Fibroblast of skin of back (primary cell): ENCODE data around the gene RAB36.

ENCODE experiments used
- DNase-seq: peaks from one replicate; pipeline ENCODE4 v3.0.0-alpha.2; 2013

The RAB36 gene

DNA sequence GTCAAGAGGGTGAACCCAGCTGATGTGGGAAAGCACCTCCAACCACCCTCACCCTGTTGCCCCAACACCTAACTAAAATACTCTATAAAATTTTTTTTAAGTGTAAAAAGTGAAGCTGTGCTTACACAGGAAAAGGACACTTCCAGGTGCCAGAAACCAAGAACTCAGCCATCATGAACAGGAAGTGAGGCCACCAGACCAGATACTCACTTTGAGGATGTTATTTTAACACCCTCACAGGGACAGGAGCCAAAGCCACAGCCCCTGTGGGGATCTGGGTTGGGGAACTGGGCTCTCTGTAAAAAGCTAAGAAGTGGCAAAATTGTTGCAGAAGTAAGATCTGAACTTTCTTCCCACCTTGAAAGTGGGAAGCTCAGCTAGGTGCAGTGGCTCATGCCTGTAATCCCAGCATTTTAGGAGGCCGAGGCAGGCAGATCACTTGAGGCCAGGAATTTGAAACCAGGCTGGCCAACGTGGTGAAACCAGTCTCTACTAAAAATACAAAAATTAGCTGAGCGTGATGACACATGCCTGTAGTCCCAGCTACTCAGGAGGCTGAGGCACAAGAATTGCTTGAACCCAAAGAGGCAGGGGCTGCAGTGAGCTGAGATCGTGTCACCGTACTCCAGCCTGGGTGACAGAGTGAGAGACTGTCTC lies 7.2 kb upstream of the RAB36 start:
- DNase-seq = peak; percentile 50

DNA sequence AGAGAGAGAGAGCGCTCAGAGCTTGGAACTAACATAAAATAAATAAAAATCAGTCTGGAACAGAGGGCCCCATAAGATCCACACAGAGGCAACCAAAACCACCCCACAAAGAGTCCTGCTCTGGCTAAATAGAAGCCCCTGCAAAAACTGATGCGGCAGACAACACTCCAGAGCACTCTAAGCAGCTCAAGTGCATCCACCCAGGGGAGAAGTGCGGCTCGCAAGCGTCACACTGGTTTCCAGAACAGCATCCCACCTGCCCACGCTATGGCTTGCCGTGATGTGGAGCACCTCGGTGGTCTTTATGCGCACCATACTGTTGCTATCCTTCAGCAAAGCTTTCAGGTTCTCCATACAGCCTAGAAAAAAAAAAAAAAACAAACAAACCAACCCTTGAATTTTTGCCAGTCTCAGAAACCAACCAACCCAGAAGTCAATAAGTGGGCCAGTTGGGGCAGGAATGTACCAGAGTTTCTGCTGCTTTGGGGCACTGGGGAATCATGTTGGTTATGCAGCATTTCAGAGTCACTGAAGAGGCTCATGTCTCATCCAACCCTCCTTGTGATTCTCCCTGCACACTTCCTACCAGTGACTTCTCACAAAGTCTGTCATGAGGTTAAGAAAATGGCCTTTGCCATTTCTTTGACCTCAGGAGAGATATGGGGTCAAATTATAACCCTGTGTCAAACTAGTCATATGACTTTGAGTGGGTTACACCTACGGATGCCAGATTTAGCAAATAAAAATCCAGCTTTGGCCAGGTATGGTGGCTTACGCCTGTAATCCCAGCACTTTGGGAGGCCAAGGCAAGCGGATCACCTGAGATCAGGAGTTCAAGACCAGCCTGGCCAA lies 6.5 kb upstream of the RAB36 start:
- DNase-seq = no peak

DNA sequence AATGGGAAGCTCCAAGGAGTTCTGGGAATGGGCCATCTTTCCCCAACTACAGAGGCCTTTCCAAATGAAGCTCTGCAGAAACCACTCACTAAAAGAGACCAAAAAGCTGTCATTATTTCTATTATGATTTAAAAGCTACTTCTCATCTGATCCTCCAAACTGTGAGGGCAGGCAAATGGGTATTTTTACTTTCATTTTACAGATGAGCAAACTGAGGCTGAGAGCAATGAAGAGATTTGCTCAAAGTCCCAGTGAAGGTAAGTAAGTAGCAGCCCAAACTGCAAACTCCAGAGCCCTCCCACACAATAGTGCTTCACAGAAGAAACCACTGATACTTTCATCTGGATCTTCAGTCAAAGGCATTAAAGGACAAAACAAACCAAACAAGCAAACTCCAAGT lies 4.9 kb upstream of the RAB36 start:
- DNase-seq = no peak

DNA sequence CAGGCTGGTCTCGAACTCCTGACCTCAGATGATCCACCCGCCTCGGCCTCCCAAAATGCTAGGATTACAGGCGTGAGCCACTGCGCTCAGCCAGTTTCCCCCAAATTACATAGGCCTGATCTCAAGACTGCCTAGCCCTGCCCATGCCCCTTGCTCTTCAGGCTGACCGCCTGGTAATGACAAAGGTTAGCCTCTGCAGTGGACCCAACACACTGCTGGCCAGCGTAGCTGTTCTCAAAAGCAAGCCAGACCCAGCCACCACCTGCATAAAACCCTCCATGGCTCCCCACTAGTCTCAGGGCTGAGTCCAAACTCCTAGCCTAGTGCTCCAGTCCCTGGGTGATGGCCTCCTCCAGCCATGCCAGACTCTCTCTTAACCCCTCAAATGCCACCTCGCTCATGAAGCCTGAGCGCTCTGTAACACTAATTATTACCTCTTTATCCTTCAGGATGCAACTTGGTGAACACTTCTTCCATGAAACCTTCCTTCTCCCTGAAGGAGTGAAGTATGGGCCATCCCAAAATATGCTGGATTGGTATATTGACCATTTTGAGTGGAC lies 2.7 kb upstream of the RAB36 start:
- DNase-seq = no peak

DNA sequence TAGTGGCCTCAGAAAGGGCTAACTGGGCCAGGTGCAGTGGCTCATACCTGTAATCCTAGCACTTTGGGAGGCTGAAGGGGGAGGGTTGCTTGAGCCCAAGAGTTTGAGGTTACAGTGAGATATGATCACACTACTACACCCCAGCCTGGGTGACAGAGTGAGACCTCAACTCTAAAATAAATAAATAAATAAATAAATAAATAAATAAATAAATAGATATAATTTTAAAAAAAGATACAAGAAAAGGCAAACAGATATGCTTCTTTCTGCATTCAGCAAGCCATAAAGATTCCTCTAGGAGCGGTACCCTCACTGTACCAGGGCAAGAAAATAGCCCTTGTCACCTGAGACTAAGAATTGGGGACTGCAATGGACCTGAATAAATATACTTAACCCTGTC lies 2.2 kb upstream of the RAB36 start:
- no peak for DNase-seq

DNA sequence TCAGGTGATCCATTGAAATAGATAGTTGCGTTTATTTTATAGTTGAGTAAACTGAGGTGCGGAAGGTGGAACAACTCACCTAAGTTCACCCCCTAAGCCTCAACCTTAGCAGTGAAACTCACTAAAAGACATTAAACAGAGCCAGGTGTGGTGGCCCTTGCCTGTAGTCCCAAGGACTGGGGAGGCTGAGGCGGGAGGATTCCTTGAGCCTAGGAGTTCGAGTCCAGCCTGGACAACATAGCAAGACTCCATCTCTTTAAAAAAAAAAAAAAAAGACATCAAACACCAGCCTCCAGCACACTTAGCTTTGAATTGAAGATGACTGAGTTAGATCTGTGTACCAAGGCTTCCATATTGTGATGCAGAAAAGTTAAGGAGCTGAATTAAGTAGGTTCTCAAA lies 845 bp upstream of the RAB36 start:
- DNase-seq = no peak

DNA sequence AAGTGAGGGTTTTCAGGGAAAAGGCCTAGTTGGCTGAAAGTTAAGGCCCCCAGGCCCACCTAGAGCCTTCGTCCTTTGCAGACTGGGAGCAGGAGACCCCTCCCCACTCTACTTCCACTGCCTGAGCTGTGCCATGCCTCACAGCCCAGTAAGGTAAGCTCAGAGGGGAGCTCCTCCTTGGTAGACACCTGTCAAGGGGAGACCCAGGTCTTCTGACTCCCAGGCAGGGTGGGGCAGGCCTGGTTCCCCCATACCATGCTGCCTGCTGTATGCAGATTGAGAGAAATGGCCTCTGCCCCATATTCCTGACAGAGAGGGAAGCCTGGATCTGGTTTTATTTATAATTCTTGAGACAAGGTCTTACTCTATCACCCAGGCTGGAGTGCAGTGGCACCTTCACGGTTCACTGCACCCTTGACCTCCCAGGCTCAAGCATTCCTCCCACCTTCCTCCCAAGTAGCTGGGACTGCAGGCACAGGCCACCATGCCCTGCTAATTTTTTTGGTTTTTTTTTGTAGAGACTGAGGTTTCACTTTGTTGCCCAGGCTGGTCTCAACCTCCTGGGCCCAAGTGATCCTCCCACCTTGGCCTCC lies 697 bp downstream of the RAB36 start:
- DNase-seq = no peak

DNA sequence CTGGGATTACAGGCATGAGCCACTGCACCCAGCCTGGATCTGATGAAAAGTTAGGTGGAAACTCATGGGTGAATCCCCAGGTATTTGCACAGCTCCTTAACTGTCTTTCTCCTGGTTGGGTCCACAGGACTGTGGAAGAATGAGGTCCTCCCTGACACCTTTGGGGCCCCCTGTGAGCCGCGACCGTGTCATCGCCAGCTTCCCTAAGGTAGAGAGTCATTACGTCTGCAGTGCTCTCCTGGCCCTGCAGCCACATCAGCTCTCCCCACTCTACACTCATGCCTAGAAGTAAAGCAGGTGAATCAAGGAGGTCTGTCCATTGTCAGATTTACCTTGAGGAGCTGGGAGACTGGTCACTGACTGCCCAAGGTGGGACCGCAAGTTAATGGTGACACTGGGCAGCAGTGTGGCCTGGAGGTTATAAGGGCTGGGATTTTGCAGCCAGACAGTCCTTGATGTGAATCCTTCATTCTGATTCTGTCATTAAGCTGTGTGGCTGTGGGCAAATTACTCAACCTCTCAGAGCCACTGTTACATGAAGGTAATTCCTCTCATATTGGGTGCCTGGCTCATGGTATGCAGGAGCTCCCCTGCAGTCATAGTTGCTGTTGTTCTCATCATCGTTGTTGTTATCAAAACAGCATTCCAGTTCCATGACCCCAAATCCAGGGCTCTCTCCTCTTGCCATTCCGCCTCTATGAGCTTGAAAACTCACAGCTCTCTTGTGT lies 1.4 kb downstream of the RAB36 start:
- peak; percentile 7 for DNase-seq

DNA sequence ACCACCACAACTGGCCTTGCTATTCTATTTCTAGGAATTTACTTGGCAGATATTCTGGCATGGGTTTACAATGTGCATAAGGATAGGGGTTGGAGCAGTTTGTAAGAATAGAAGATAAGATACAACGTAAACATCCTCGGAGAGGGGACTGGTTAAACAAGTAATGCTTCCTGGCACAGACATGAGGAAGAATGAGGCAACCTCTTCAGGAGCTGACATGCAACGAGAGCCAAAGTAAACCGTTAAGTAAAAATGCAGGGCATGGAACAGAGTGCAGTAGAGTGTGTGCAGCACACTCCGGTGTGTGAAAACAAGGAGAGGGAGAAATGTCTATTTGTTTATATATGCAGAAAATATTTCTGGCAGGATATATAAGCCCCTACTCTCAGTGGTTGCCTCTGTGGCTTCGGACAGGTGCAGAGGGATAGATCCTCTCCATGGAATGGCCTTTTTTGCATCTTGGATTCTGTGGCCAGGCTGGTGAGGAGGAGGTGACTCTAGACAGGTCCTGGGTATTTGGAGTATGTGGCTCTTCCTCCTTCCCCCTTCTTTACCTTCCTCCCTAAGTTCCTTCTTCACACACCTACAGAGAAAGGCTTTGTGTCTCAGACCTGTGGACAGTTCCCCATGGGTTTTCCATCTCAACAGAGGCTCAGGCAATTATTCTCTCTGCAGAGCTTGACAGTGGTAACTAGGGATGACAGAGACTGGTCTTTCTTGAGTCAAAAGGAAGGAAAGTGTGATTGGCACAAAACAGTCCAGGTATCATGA lies 2.5 kb downstream of the RAB36 start:
- DNase-seq = peak; percentile 6

DNA sequence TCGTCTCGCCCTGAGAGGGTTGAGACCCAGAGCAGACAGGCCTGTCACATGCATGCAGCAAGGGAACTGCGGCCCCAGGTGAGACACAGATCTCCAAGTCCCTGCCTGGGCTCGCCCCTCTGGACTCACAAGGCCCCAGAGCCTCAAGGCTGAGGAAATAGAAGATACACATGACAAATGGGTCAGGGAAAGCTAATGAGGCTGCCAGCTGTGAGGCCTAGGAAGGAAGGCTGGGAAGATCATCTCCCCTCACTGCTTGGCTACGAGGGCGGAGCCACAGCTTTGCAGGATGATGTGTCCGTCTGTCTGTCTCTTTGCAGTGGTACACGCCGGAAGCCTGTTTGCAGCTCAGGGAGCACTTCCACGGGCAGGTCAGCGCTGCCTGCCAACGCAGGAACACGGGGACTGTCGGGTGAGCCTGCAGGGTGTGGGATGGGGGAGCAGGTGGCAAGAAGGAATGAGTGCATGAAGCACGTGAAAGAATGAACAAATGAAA lies 4.5 kb downstream of the RAB36 start:
- no peak for DNase-seq

DNA sequence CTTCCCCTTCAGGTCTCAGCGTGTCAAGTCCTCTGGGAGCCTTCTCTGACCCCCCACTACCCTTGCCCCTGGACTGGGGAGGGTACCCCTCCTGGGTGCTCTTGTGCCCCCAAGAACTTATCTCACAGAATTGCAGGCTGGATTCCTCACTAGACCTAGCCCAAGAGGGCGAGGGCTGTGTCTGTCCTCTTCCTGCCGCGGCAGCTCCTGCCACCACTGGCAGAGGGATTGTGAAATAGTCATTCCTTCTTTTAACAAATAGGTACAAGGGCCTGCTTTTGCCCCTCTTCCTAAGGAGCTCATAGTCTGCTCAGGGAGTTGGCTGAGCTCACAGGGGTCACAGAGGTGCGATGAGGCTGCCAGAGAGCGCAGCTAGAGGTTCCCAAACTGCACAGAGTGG lies 5.5 kb downstream of the RAB36 start:
- DNase-seq = no peak

DNA sequence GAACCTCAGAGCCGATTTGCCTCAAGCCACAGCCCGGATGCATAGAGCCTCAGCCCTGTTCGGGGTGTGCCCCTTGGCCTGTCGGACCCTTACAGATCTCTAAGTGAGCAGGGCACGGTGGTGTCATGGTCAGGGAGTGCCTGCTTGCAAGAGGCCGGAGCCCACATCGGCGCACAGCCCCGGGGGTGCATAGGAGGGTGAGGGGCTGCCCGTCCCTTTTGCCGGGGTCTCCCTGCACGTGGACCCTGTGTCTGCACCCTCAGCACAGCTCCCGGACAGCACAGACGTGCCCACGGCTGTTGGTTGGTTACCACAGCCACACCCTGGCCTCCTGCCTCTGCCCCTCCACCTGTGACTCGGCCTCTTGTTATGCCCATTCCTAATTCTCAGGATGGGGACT lies 6.5 kb downstream of the RAB36 start:
- DNase-seq = peak; percentile 29

DNA sequence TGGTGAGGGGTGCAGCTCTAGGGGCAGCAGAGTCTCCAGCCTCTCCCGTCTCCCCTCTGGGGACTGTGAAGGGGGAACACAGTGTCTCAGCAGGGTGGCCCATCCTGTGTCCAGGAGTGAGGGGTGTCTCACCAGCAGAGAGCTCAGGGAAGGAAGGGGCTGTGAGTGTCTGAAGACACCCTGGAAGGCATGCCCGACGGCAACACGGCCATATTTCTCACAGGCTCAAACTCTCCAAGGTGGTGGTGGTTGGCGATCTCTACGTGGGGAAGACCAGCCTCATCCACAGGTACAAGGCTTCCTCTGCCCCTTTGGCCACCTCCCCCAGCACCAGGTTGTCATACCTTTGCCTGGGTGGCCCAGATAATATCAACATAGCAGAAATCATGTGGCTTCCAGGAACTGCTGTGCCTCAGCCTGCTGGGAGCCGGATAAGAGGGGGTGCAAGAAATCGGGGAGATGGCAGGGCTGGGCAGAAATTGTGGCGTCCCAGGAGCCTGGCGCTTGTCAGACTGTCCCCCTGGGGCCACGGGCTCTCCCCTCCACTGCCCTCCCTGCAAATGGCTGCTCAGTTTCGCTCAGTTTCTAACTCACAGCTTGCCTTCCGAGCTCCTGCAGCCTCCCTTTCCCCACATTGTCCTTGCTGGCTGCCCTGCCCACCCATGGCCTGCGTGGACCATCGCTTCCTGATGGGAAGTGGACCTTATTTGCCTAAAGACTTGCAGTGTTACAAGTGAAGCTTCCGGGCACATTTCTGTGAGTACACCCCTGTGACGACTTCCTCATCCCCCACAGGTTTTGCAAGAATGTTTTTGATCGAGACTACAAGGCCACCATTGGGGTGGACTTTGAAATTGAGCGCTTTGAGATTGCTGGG lies 7.2 kb downstream of the RAB36 start:
- no peak for DNase-seq

DNA sequence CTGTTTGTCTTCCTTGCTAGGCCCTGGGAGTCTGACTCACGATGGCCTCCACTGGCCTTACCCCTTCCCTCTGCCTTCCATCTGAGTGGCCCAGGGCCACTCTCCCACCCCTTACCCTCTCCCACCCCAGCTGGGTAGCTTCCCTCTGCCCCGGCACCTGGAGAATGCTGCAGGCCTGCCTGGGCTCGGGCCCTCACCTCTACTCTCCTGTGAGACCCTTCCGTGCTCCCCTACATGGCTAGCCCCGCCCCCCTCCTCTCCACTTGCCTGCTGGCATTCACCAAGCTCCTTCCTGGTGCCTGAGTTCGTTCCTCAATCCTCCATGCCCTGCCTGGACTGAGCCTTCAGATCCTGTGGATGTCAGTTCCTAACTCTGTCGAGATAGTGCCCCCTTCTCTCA lies 8.7 kb downstream of the RAB36 start:
- no peak for DNase-seq

DNA sequence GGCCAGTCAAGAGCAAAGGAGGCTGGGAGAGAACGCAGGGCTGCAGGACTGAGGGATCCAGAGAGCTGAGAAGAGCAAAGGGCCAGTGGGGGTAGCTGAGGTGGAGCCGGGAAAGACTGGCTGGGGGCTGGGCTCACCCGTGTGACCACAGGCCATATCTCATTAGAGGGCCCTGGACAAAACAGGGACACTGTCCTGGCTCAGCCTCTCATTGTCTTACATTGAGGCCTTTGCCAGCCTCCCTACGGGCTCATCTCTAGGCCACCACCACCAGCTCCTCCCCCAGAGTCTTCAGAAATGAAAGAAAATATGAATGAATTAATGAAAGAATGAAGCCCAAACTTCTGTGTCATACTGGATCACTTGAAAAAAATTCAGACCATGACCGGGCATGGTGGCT lies 9.2 kb downstream of the RAB36 start:
- no peak for DNase-seq

DNA sequence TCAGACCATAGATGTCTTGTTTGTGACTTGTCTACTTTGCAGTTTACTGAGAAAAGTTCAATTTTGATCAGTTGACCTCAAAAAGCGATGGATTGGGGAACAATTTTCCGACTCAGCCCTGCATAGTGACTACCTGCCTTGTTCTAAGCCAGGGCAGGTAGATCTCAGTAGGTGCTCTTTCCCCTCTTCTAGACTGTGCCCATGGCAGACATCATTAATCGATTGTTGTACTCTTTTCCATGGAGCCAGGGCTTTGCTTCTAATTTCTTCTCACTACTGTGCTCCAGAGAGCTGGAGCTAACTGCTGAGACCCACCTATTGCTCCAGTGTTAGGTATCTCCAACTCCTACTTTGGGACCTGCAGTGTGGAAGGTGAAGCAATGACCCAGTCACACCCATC lies 9.9 kb downstream of the RAB36 start:
- no peak for DNase-seq

DNA sequence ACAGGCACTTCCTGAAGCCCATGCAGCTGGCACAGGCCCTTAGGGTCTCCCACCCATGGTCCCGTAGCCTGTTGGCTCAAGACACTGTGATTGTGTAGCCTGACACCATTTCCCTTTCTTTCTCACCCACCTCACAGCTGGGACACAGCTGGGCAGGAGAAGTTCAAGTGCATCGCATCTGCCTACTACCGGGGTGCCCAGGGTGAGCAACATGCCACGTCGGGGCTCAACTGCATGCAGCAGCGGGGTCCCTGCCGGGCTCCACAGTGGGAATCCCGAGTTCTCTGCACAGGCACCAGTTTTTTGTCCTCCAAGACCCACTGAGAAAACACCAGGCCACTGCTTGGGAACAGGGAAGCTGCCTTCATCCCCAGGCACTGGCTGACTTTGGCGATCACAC lies 10.6 kb downstream of the RAB36 start:
- DNase-seq = no peak

DNA sequence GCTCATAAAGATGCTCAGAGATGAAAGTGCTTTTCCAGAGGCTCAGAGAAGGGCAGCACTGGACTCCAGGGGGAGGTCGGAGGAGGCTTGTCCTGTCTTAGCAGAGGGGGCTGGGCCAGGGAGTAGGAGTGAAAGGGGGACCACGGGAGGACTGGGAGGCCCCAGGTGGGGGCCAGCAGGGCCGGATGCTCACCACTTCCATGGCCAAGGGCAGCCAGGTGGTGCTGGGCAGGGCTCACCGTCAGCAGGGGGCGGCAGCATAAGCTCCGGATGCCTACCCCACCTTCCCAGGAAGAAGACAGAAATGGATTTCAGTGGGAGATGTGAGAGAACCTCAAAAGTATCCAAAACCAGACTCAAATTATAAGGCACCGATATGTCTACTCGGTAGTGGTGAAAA lies 11.0 kb downstream of the RAB36 start:
- no peak for DNase-seq

DNA sequence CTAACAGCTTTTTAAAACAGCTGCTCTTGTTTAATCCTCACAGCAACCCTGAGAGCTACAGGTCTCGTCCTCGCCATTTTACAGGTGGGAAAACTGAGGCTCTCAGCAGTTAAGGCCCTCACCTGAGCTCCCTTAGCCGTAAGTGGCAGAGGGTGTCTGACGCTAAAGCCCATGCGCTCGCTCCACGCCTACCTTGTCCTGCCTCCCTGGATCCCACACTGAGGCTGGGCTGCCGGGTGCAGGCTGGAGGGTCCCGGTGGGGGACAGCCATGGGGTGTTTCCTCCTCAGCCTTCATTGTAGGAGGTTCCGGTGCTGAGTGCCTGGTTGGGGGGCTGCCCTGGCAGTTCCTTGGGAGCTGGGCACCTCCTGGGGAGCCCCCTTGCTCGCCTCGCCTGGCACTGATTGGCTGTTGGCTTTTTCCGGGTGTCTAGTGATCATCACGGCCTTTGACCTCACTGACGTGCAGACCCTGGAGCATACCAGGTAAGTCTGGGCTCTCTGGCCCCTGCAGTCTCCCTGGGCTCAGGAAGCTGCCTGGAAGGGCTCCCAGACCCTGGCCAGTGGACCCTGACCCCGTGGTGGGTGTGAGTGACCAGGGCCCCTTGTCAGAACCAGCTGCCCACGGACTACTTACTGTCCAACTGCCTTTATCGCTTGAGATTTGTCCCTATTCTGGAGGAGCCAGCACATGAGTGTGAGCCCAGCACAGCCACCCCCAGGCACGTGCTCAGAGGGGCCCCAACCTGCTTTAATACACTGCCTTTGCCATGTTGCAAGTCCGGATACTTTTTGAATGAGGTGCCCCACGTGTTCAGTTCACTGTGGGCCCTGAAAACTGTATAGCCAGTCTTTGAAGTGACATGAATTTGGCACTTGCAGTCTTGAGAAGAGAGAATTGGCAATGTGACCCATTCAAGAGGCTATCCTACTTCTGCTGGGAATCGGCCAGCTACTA lies 12.6 kb downstream of the RAB36 start:
- DNase-seq = no peak
